Astrocyte of the spinal cord (primary cell): ENCODE measurements around the gene SVEP1.
"Not testable (repeated sequence)": the region's sequence is repeated elsewhere in the genome, so short reads cannot be mapped to it uniquely, and the experiment has no call there.

Source experiments
- DNase-seq: peaks from one replicate; pipeline ENCODE4 v3.0.0; 2011; ENCODE audit warnings: low read depth, low spot score
- H3K4me3 ChIP-seq: 2 replicates; pipeline ENCODE4 v1.5.1; 2011; ENCODE audit warnings: low read depth, mild to moderate bottlenecking, low read length, moderate library complexity
- in situ Hi-C: cut with HindIII; loops from 2 replicates; pipeline ENCODE4 v1.10.0; 2017; ENCODE audit warnings: low sequenced_read_pairs
- TF ChIP-seq, protein P1 (sequence below): IDR thresholded peaks from 2 replicates; pipeline ENCODE4 v1.5.1; 2012; ENCODE audit warnings: low read depth, mild to moderate bottlenecking, low read length, inconsistent platforms

Gene SVEP1

DNA sequence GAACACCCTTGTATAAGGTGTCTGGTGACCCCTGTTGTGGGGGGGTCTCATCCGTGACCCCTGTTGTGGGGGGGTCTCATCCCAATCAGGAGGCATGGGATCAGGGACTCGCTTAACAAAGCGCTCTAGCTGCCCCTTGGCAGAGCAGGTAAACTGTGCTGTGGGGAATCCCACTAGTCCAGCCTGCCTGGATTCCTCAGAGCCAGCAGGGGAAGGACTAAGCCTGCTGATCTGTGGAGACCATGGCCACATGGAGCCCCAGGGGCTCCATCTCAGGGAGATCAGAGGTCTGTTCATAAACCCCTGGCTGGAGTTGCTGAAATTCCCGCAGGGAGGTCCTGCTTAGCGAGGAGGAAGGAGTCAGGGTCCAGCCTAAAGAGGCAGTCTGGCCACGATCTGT is 196.1 kb downstream of the SVEP1 start:
- no peak for DNase-seq
- H3K4me3 ChIP-seq: no peak overlapping the region
- TF ChIP-seq, protein P1, sequence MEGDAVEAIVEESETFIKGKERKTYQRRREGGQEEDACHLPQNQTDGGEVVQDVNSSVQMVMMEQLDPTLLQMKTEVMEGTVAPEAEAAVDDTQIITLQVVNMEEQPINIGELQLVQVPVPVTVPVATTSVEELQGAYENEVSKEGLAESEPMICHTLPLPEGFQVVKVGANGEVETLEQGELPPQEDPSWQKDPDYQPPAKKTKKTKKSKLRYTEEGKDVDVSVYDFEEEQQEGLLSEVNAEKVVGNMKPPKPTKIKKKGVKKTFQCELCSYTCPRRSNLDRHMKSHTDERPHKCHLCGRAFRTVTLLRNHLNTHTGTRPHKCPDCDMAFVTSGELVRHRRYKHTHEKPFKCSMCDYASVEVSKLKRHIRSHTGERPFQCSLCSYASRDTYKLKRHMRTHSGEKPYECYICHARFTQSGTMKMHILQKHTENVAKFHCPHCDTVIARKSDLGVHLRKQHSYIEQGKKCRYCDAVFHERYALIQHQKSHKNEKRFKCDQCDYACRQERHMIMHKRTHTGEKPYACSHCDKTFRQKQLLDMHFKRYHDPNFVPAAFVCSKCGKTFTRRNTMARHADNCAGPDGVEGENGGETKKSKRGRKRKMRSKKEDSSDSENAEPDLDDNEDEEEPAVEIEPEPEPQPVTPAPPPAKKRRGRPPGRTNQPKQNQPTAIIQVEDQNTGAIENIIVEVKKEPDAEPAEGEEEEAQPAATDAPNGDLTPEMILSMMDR: no peak
- in situ Hi-C loops: no loop called here

DNA sequence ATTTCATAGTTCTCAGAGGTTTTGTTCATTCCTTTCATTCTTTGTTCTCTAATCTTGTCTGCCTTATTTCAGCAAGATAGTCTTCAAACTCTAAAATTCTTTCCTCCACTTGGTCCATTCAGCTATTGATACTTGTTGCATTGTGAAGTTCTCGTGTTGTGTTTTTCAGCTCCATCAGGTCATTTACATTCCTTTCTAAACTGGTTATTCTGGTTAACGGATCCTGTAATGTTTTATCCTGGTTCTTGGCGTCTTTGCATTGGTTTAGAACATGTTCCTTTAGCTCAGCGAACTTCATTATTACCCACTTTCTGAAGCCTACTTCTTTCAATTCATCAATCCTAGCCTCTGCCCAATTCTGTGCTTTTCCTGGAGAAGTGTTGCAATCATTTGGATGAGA is 196.8 kb downstream of the SVEP1 start:
- in situ Hi-C loops: no loop called here
- TF ChIP-seq, protein P1: no peak
- no peak for DNase-seq
- H3K4me3 ChIP-seq: no peak overlapping the region

DNA sequence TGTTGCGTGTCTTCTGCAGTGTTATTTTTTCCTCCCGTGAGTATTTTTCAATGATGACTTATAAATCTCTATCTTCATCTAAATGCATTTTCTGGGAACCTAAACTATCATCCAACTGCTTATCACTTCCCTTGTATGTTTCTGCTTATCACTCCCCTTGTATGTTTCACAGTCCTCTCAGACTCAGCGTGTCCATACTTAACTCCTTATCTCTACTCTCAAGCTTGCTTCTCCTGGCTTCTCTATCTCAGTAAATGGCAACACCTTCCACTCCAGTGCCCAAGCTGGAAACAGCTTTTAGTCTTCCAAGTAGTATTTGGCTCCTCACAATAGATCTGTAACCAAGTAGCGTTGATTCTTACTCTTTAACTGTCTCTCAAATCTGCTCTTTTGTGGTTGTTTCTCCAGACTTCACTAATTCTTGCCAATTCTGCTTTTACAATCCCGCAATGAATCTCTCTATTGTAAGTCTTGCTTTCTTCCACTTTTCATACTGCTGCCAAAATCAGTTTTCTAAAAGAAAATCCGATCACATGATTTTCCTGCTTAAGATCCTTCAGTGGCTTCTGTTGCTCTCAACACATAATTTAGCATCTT is 208.0 kb downstream of the SVEP1 start:
- H3K4me3 ChIP-seq: no peak overlapping the region
- TF ChIP-seq, protein P1: no peak
- no peak for DNase-seq
- in situ Hi-C loops: no loop called here

DNA sequence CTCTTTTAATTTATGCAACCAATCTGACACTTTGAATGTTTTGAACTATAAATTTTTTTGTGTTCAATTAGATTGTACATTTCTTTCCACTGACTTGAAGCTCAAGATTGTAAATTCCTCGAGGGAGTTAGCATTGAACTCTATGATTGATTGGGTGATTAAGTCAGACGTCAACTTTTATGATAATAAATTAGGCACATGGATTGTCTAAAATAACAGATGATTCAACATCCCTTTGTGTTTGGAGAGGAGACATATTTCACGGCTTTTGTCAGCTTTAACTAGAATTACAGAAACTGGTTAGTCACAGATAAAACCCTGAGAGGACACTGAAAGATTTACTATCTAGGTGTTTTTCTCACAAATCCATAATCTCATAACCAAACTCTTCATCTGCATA is 209.2 kb downstream of the SVEP1 start:
- peak; percentile 15 for DNase-seq
- in situ Hi-C loops: no loop called here
- H3K4me3 ChIP-seq: no peak overlapping the region
- TF ChIP-seq, protein P1: no peak

DNA sequence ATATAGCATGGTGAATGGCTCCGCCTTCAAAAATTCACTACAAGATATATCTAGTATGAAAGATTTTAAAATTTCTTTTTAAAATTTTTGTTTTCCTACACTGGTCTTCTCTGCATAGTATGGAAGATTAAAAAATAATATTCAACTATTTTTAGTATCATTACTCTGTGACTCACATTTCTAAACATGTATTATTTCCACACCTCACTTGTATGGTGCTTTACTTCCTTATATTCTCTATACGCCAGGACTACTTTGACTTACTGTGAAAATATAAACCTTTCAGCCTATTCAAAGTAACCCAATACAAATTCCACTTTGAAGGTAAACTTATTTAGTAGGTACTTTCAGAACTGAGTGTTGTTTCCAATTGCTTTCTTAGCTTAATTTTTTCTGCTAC is 215.1 kb downstream of the SVEP1 start:
- in situ Hi-C loops: no loop called here
- DNase-seq: no peak
- TF ChIP-seq, protein P1: no peak
- H3K4me3 ChIP-seq: no peak overlapping the region

DNA sequence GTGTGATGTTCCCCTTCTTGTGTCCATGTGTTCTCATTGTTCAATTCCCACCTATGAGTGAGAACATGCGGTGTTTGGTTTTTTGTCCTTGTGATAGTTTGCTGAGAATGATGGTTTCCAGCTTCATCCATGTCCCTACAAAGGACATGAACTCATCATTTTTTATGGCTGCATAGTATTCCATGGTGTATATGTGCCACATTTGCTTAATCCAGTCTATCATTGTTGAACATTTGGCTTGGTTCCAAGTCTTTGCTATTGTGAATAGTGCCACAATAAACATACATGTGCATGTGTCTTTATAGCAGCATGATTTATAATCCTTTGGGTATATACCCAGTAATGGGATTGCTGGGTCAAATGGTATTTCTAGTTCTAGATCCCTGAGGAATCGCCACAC is 220.5 kb downstream of the SVEP1 start:
- H3K4me3 ChIP-seq, DNase-seq, in situ Hi-C loops: not testable (repeated sequence)

DNA sequence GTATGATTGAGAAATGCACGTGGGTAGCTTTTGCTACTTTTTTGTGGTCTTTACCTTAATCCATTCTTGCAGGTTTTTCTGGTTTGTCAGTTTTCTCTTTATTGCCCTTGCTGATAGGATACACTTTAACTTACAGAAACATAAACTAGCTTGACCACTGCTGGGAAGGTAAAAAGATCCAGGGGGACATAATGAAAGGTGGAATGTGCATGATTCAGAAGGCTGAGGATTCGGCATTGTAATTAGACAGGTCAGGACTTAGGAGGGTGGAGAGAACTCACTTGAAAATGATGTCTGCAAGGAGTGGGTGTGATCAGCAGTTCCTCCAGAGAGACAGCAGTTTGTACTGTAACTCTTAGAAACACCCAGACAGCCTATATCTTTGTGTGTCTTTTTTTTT is 222.0 kb downstream of the SVEP1 start:
- no peak overlapping the region for H3K4me3 ChIP-seq
- in situ Hi-C loops: no loop called here
- TF ChIP-seq, protein P1: no peak
- no peak for DNase-seq
